ENCODE measurements around the gene OLIG1.

Gene OLIG1

DNA sequence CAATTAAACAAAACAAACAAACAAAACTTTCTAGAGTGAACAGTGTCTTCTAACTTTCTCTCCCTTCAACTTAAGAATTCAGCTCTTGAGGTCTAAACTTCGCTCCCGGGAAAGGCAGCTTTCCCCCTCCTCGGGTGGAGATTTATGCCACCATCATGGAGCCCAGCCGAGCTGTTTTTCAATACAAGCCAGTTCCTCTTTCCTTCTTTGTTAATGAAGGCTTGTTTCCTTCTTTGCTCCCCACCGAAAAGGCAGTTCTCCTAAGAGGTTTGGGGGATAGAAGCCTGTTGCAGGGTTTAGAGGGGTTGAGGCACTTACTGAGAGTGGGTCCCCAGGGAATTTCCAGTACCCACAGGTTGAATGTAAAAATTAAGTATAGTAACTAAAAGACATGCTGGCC lies 26.5 kb downstream of the OLIG1 start:
- DNase-seq (ENCODE audit: extremely low read depth, insufficient read length) = no peak
- H3K27me3 ChIP-seq (replicated peaks; ENCODE audit: control insufficient read depth, insufficient read depth, low read length) = no peaks in the 10 kb centered on the region; the same call in 1 of the 2 replicates
- H3K36me3 ChIP-seq (ENCODE audit: control insufficient read depth, insufficient read depth, low read length) = no peaks in the 10 kb centered on the region
- TF ChIP-seq CTCF (IDR thresholded peaks at IDR 0.05; ENCODE audit: insufficient read depth, low read length, poor library complexity, severe bottlenecking) = no peak
- no peak overlapping the region for H3K4me3 ChIP-seq (replicated peaks; ENCODE audit: low read depth, low read length)

GRCh38 chr21:33099131-33099530 lies 29.2 kb downstream of the OLIG1 start:
- no peak for TF ChIP-seq CTCF (IDR thresholded peaks at IDR 0.05; ENCODE audit: insufficient read depth, low read length, poor library complexity, severe bottlenecking)
- Histone ChIP-seq H3K36me3 (ENCODE audit: control insufficient read depth, insufficient read depth, low read length) (no peaks in the 10 kb centered on the region), H3K27me3 (replicated peaks; ENCODE audit: control insufficient read depth, insufficient read depth, low read length) (peaks cover 1% of the 10 kb centered on the region), H3K4me3 (replicated peaks; ENCODE audit: low read depth, low read length) (no peak overlapping the region)
- DNase-seq (ENCODE audit: extremely low read depth, insufficient read length) = no peak

DNA sequence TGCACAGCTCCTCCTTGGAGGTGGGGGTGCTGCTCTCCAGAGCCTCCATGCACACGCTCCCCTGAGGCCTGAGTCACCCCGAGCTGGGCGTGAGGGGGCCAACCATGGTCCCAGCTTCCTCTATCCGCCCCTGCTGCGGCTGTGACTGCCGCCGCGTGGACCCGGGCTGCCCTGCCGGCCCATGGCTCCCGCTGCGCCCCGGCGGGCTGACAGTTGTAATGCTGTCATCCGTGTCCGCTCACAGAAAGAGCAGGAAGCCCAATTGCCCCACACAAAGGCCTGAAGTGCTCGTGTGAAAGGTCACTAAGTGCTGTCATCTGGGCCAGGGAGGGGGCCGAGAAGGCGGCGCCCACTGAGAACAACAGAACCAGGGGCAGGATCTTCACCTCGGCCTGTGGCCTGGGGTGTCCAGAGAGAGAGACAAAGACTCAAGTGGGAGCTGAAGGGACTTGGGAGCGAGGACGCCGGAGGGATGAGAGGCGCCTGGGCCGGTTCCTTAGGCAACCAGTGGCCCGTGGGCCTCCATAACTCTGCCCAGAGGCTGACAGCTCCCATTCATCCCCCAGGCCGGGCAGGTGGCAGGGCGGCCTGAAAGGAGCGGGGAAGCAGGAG lies 31.5 kb downstream of the OLIG1 start:
- H3K4me3 ChIP-seq (replicated peaks; ENCODE audit: low read depth, low read length) = no peak overlapping the region
- H3K27me3 ChIP-seq (replicated peaks; ENCODE audit: control insufficient read depth, insufficient read depth, low read length) = peaks cover 1% of the 10 kb centered on the region
- no peak for TF ChIP-seq CTCF (IDR thresholded peaks at IDR 0.05; ENCODE audit: insufficient read depth, low read length, poor library complexity, severe bottlenecking)
- H3K36me3 ChIP-seq (ENCODE audit: control insufficient read depth, insufficient read depth, low read length) = no peaks in the 10 kb centered on the region
- DNase-seq (ENCODE audit: extremely low read depth, insufficient read length) = peak; percentile 37

GRCh38 chr21:33105088-33105487 lies 35.1 kb downstream of the OLIG1 start:
- H3K4me3 ChIP-seq (replicated peaks; ENCODE audit: low read depth, low read length) = no peak overlapping the region
- DNase-seq (ENCODE audit: extremely low read depth, insufficient read length) = no peak
- H3K27me3 ChIP-seq (replicated peaks; ENCODE audit: control insufficient read depth, insufficient read depth, low read length) = peaks cover 1% of the 10 kb centered on the region
- H3K36me3 ChIP-seq (ENCODE audit: control insufficient read depth, insufficient read depth, low read length) = no peaks in the 10 kb centered on the region
- no peak for TF ChIP-seq CTCF (IDR thresholded peaks at IDR 0.05; ENCODE audit: insufficient read depth, low read length, poor library complexity, severe bottlenecking)

DNA sequence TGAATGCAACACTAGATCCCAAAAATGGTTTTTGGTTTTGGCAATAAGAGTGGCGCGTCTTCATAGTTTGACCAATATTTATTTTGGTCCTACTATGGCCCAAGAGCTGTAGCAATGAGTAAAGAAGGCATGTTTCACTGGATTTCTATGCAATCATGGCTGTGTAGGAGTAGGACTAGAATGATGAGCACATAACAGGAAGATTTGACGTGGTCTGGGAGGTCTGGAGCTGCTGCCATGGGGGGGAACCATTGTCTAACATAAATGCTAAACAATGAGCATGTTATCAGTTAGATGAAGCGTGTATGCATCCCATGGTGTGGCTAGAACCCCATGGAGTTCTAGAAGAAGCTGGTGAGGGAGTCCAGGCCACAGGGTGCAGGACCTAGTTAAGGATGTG lies 38.3 kb downstream of the OLIG1 start:
- no peak for TF ChIP-seq CTCF (IDR thresholded peaks at IDR 0.05; ENCODE audit: insufficient read depth, low read length, poor library complexity, severe bottlenecking)
- Histone ChIP-seq H3K36me3 (ENCODE audit: control insufficient read depth, insufficient read depth, low read length) (no peaks in the 10 kb centered on the region), H3K27me3 (replicated peaks; ENCODE audit: control insufficient read depth, insufficient read depth, low read length) (peaks cover 1% of the 10 kb centered on the region), H3K4me3 (replicated peaks; ENCODE audit: low read depth, low read length) (no peak overlapping the region)
- no peak for DNase-seq (ENCODE audit: extremely low read depth, insufficient read length)
